ENCODE measurements around the gene TMC1.

The TMC1 gene

GRCh38 chr9:72592502-72593403, 71.3 kb downstream of the TMC1 start:
- DNase-seq (ENCODE audit: low read depth): peak; percentile 70

GRCh38 chr9:72596451-72597180, 75.2 kb downstream of the TMC1 start:
- no peak overlapping the region for H3K4me3 ChIP-seq (ENCODE audit: low read length)
- TF ChIP-seq CTCF (IDR thresholded peaks at IDR 0.05; ENCODE audit: insufficient read depth, low read depth, low read length, missing control alignments): no peak

More at GRCh38 chr9:72592502-72593403, 71.3 kb downstream of the TMC1 start:
- H3K4me3 ChIP-seq (ENCODE audit: low read length): no peak overlapping the region
- peak; percentile 76 for TF ChIP-seq CTCF (IDR thresholded peaks at IDR 0.05; ENCODE audit: insufficient read depth, low read depth, low read length, missing control alignments)

GRCh38 chr9:72597181-72597517, 75.7 kb downstream of the TMC1 start:
- H3K4me3 ChIP-seq (ENCODE audit: low read length): no peak overlapping the region
- no peak for TF ChIP-seq CTCF (IDR thresholded peaks at IDR 0.05; ENCODE audit: insufficient read depth, low read depth, low read length, missing control alignments)
- no peak for DNase-seq (ENCODE audit: low read depth)

More at GRCh38 chr9:72596451-72597180, 75.2 kb downstream of the TMC1 start:
- no peak for DNase-seq (ENCODE audit: low read depth)

GRCh38 chr9:72597601-72598000, 76.2 kb downstream of the TMC1 start:
- no peak for TF ChIP-seq CTCF (IDR thresholded peaks at IDR 0.05; ENCODE audit: insufficient read depth, low read depth, low read length, missing control alignments)
- no peak for DNase-seq (ENCODE audit: low read depth)
- H3K4me3 ChIP-seq (ENCODE audit: low read length): no peak overlapping the region

GRCh38 chr9:72598639-72599038, 77.2 kb downstream of the TMC1 start:
- H3K4me3 ChIP-seq (ENCODE audit: low read length): no peak overlapping the region
- DNase-seq (ENCODE audit: low read depth): no peak
- no peak for TF ChIP-seq CTCF (IDR thresholded peaks at IDR 0.05; ENCODE audit: insufficient read depth, low read depth, low read length, missing control alignments)

GRCh38 chr9:72599874-72600534, 78.6 kb downstream of the TMC1 start:
- TF ChIP-seq CTCF (IDR thresholded peaks at IDR 0.05; ENCODE audit: insufficient read depth, low read depth, low read length, missing control alignments): no peak
- DNase-seq (ENCODE audit: low read depth): peak; percentile 58
- H3K4me3 ChIP-seq (ENCODE audit: low read length): no peak overlapping the region

Data from epithelial cell of esophagus (primary cell).